K562 (cell line): ENCODE measurements around the gene POLN. TPM values are rescaled to one million over a fixed set of nuclear protein-coding genes. Genes with fewer than 3 reads are reported as not detected.
A peak's percentile ranks its signal among the peaks of the same experiment; 100 is the strongest.

Experiments
- ATAC-seq: fragments of 200-7000 bp; cut with Tn5 transposase; 3 replicates; pipeline ENCODE4 v1.9.1; 2020; ENCODE audit warnings: moderate library complexity
- BruUV-seq: library from RNA; stranded (reverse); fragments of 400-500 nt; replicated peaks from 2 replicates; lab custom pipeline; 2021; lab: Mats Ljungman, UMichigan
- CTCF ChIA-PET: fragments of 300-600 bp; formaldehyde crosslinking; extraction: SDS; loops from one replicate; lab custom pipeline; 2021; ENCODE audit warnings: low intra/inter-chr PET ratio; lab: Yijun Ruan, JAX
- POLR2A ChIA-PET: fragments of 300-600, 350-650 bp; sonication (Branson Sonifier 250); formaldehyde crosslinking; extraction: SDS; loops from one replicate; lab custom pipeline; 2021; ENCODE audit warnings: antibody characterized with exemption, inconsistent platforms; lab: Yijun Ruan, JAX
- DNase-seq, 4 experiments: peaks; one replicate each; pipeline versions ENCODE4 v3.0.0 to v3.0.0-alpha.2; 2011 to 2018; ENCODE audit warnings: low spot score in 3 of 4, mixed read lengths in 3 of 4; ENCODE audit errors: extremely low read depth in 1 of 4
- FAIRE-seq: peaks from 2 replicates; lab custom pipeline; 2011; peaks lifted over from hg19 to GRCh38; lab: Jason Lieb, UNC
- H2AFZ ChIP-seq: 2 replicates; pipeline ENCODE4 v1.6.0; 2011; ENCODE audit warnings: low read depth, low read length, control low read depth, inconsistent platforms
- H3K27ac ChIP-seq: fragments of 200-600 bp; 3 replicates; pipeline ENCODE4 v1.8.0; 2011; ENCODE audit warnings: low read depth, mild to moderate bottlenecking, control low read depth, inconsistent platforms, low read length, moderate library complexity, mixed read lengths; ENCODE audit errors: extremely low read depth
- H3K27me3 ChIP-seq, 2 experiments: fragments of 300-600 bp in 1 of 2; 2 replicates in 1 of 2; 3 replicates in 1 of 2; pipeline versions ENCODE4 v1.6.0 to v1.8.0; 2011; ENCODE audit warnings: inconsistent platforms in 2 of 2, low read length in 2 of 2, mild to moderate bottlenecking in 1 of 2, mixed read lengths in 1 of 2, moderate library complexity in 1 of 2; ENCODE audit not compliant: control insufficient read depth in 2 of 2, insufficient read depth in 2 of 2
- H3K36me3 ChIP-seq: fragments of 300-600 bp; 3 replicates; pipeline ENCODE4 v1.8.0; 2011; ENCODE audit warnings: mild to moderate bottlenecking, low read length, inconsistent platforms; ENCODE audit not compliant: control insufficient read depth, insufficient read depth
- H3K4me1 ChIP-seq, 2 experiments: fragments of 200-600 bp in 1 of 2; replicated peaks in 1 of 2; 2 replicates in 1 of 2; 3 replicates in 1 of 2; pipeline versions ENCODE4 v1.5.1 to v1.8.0; 2011; ENCODE audit warnings: inconsistent platforms in 2 of 2, low read length in 2 of 2, mild to moderate bottlenecking in 1 of 2, mixed read lengths in 1 of 2, moderate library complexity in 1 of 2; ENCODE audit not compliant: control insufficient read depth in 2 of 2, insufficient read depth in 2 of 2
- H3K4me2 ChIP-seq: 2 replicates; pipeline ENCODE4 v1.6.1; 2011; ENCODE audit warnings: low read length, control low read depth, inconsistent platforms, mixed read lengths; ENCODE audit not compliant: insufficient read depth
- H3K4me3 ChIP-seq: fragments of 200-600 bp; sonication (generic), shearing (Covaris generic); 2 replicates; pipeline ENCODE4 v1.5.1; 2016; ENCODE audit warnings: control low read depth, inconsistent platforms
- H3K79me2 ChIP-seq: fragments of 200-600 bp; 3 replicates; pipeline ENCODE4 v1.8.0; 2011; ENCODE audit warnings: low read length, inconsistent platforms; ENCODE audit not compliant: control insufficient read depth, insufficient read depth
- H3K9ac ChIP-seq, 2 experiments: 2 replicates each; pipeline versions ENCODE4 v1.6.0 to v1.6.1; 2011; ENCODE audit warnings: low read depth in 2 of 2, low read length in 2 of 2, control low read depth in 1 of 2, inconsistent platforms in 1 of 2, mild to moderate bottlenecking in 1 of 2, mixed read lengths in 1 of 2; ENCODE audit not compliant: insufficient read depth in 1 of 2
- H3K9me1 ChIP-seq: one replicate; pipeline ENCODE4 v1.6.0; 2011; ENCODE audit warnings: inconsistent platforms, mild to moderate bottlenecking, low read length, moderate library complexity; ENCODE audit not compliant: control insufficient read depth, insufficient read depth
- H3K9me3 ChIP-seq: replicated peaks from 2 replicates; pipeline ENCODE4 v1.5.1; 2011; ENCODE audit warnings: low read depth, low read length, inconsistent platforms; ENCODE audit not compliant: control insufficient read depth, insufficient read depth
- H4K20me1 ChIP-seq: replicated peaks from 2 replicates; pipeline ENCODE4 v1.6.1; 2011; ENCODE audit warnings: low read length, inconsistent platforms, mixed read lengths; ENCODE audit not compliant: control insufficient read depth, insufficient read depth
- CHD1 ChIP-seq: fragments of 200-600 bp; sonication (generic); IDR thresholded peaks from one replicate; pipeline ENCODE4 v1.6.1; 2012; ENCODE audit warnings: mild to moderate bottlenecking, moderate library complexity, low read length, inconsistent platforms
- CHD4 ChIP-seq: fragments of 200-600 bp; sonication (generic); IDR thresholded peaks from 3 replicates; pipeline ENCODE4 v1.6.1; 2012; ENCODE audit warnings: low read depth, mild to moderate bottlenecking, mixed read lengths, low read length, inconsistent platforms; ENCODE audit not compliant: insufficient read depth, insufficient replicate concordance, poor library complexity, severe bottlenecking
- NFE2L1 ChIP-seq: fragments of 450-650 bp; IDR thresholded peaks from 2 replicates; pipeline ENCODE4 v1.6.1; 2016; ENCODE audit warnings: missing genetic modification characterization, low read depth, mild to moderate bottlenecking, missing compliant biosample characterization, moderate library complexity, borderline replicate concordance
- PHF21A ChIP-seq: fragments of 450-650 bp; IDR thresholded peaks from 2 replicates; pipeline ENCODE4 v1.6.1; 2017; ENCODE audit warnings: low read depth, borderline replicate concordance
- ZNF318 ChIP-seq, 2 experiments: fragments of 450-650 bp; IDR thresholded peaks; 2 replicates each; pipeline ENCODE4 v1.6.1; 2016; ENCODE audit warnings: mild to moderate bottlenecking in 2 of 2, borderline replicate concordance in 1 of 2, low read depth in 1 of 2, moderate library complexity in 1 of 2
- WGBS: fragments of 100-300 bp; shearing (Covaris generic); methylation state at CpG from one replicate; pipeline ENCODE4 v1.1.6; 2016; ENCODE audit warnings: low coverage, mixed read lengths; ENCODE audit not compliant: insufficient coverage; ENCODE audit errors: missing lambda C conversion rate; 5-methylcytosine and 5-hydroxymethylcytosine counted together
- in situ Hi-C: fragments of 300-500 bp; cut with MboI; formaldehyde crosslinking; loops from 4 replicates; pipeline ENCODE4 v1.15.0; 2018; ENCODE audit warnings: inconsistent platforms, mixed read lengths
- intact Hi-C: fragments of 100-400 bp; cut with micrococcal nuclease; formaldehyde crosslinking; loops from 2 replicates; pipeline ENCODE4 v1.14.2; 2022
- polyA plus RNA-seq, 8 experiments: library from polyadenylated mRNA; depleted of rRNA in 4 of 8; stranded (reverse) in 5 of 8; unstranded in 3 of 8; fragments of >200 nt; fragmentation: Nextera tagmentation in 2 of 8; fragmentation: Illumina TruSeq in 1 of 8; extraction: Ambion mirVana in 2 of 8; extraction: Trizol in 1 of 8; gene quantifications; 2 replicates each; pipeline versions ENCODE4 v1.2.1 to v1.2.3, GENCODE V29; 2011 to 2014; ENCODE audit warnings: inconsistent platforms in 1 of 8, missing spikeins in 1 of 8
- total RNA-seq, 7 experiments: library from RNA; depleted of rRNA in 6 of 7; stranded (reverse); fragments of >200 nt in 6 of 7; fragmentation: Illumina TruSeq in 2 of 7; extraction: Trizol in 2 of 7; gene quantifications; 2 replicates each; pipeline versions ENCODE4 v1.2.1 to v1.2.3, GENCODE V29; 2011 to 2021; ENCODE audit warnings: low replicate concordance in 1 of 7
- TF ChIP-seq, protein P1 (sequence below): fragments of 450-650 bp; IDR thresholded peaks from 2 replicates; pipeline ENCODE4 v1.6.1; 2016; ENCODE audit warnings: low read depth, mild to moderate bottlenecking, moderate library complexity
- TF ChIP-seq, protein P2 (sequence below), 3 experiments: IDR thresholded peaks in 2 of 3; conservative IDR thresholded peaks in 1 of 3; 2 replicates each; pipeline ENCODE4 v1.5.1; 2011 to 2012; ENCODE audit warnings: low read length in 3 of 3, mild to moderate bottlenecking in 3 of 3, control low read depth in 2 of 3, improper control_type of control experiment in 1 of 3, inconsistent platforms in 1 of 3, low read depth in 1 of 3, mixed read lengths in 1 of 3, moderate library complexity in 1 of 3; ENCODE audit not compliant: insufficient read depth in 2 of 3

The POLN gene
- total and polyA plus RNA-seq, 9 of the 15 experiments (the other 6 are each of a cell fraction or from before 2014, with no cell fraction given), result 0.08 to 0.91 (median 0.32) TPM

GRCh38 chr4:2066571-2067445 is 175.1 kb downstream of the POLN start:
- no peaks in the 10 kb centered on the region for H3K79me2 ChIP-seq
- no peaks in the 10 kb centered on the region for H3K9me3 ChIP-seq
- FAIRE-seq (no peak), DNase-seq (no peak), ATAC-seq (no peak)
- intact Hi-C loops (no loop called here), in situ Hi-C loops (no loop called here)
- peak overlapping the region in 1 of 2 experiments; percentile 26; a peak in 1 of 4 replicates for H3K9ac ChIP-seq
- H3K27ac ChIP-seq, result no peak overlapping the region
- ChIA-PET CTCF (no interaction called here), POLR2A (interaction anchor here (1.0 to 1.4 kb wide), 2 partner anchors 9 to 15 kb away, joined by 3 to 4 read pairs; no protein-coding TSS in a partner anchor)
- no peaks in the 10 kb centered on the region for H3K9me1 ChIP-seq
- H3K36me3 ChIP-seq, result peaks cover 3% of the 10 kb centered on the region; the same call in 1 of the 3 replicates
- BruUV-seq, result no TSS peak
- no peaks in the 10 kb centered on the region; a peak in 1 of 5 replicates for H3K27me3 ChIP-seq
- H4K20me1 ChIP-seq, result no peaks in the 10 kb centered on the region
- peaks cover 2 to 82% of the 10 kb centered on the region in 2 experiments; a peak in 3 of 5 replicates for H3K4me1 ChIP-seq
- 59% methylated on average over 21 of the region's 29 CpGs for WGBS
- no peak overlapping the region for H3K4me2 ChIP-seq
- H3K4me3 ChIP-seq, result no peak overlapping the region
- H2AFZ ChIP-seq, result no peak overlapping the region
- TF ChIP-seq NFE2L1 (tag) (no peak), ZNF318 (IDR thresholded peaks at IDR 0.05; ENCODE audit: borderline replicate concordance in 1 of 2, low read depth in 1 of 2) (no peak), CHD1 (no peak), PHF21A (no peak), CHD4 (no peak)
- TF ChIP-seq, protein P1, sequence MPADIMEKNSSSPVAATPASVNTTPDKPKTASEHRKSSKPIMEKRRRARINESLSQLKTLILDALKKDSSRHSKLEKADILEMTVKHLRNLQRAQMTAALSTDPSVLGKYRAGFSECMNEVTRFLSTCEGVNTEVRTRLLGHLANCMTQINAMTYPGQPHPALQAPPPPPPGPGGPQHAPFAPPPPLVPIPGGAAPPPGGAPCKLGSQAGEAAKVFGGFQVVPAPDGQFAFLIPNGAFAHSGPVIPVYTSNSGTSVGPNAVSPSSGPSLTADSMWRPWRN, result no peak
- TF ChIP-seq, protein P2, sequence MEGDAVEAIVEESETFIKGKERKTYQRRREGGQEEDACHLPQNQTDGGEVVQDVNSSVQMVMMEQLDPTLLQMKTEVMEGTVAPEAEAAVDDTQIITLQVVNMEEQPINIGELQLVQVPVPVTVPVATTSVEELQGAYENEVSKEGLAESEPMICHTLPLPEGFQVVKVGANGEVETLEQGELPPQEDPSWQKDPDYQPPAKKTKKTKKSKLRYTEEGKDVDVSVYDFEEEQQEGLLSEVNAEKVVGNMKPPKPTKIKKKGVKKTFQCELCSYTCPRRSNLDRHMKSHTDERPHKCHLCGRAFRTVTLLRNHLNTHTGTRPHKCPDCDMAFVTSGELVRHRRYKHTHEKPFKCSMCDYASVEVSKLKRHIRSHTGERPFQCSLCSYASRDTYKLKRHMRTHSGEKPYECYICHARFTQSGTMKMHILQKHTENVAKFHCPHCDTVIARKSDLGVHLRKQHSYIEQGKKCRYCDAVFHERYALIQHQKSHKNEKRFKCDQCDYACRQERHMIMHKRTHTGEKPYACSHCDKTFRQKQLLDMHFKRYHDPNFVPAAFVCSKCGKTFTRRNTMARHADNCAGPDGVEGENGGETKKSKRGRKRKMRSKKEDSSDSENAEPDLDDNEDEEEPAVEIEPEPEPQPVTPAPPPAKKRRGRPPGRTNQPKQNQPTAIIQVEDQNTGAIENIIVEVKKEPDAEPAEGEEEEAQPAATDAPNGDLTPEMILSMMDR (IDR thresholded peaks at IDR 0.05 in 2 of 3, conservative IDR thresholded peaks at IDR 0.05 in 1 of 3; ENCODE audit: insufficient read depth in 2 of 3, low read depth in 1 of 3, low read length in 3 of 3), result no peak
